Dendritic cell treated with granulocyte-macrophage colony-stimulating factor and Interleukin-4, amounts not matched to agents 40 ng/mL and 50 ng/mL, for 4 days (primary cell): ENCODE measurements around the gene LMNTD2.

Experiments used
- H3K27ac Mint-ChIP-seq: one replicate; pipeline ENCODE4 v1.8.0; 2022; ENCODE audit warnings: mild to moderate bottlenecking, mixed read lengths
- H3K27me3 Mint-ChIP-seq: one replicate; pipeline ENCODE4 v1.8.0; 2022; ENCODE audit warnings: mild to moderate bottlenecking, mixed read lengths
- H3K36me3 Mint-ChIP-seq: one replicate; pipeline ENCODE4 v1.8.0; 2022; ENCODE audit warnings: low read depth, mixed read lengths
- H3K4me1 Mint-ChIP-seq: one replicate; pipeline ENCODE4 v1.8.0; 2022; ENCODE audit warnings: low read depth, mixed read lengths
- H3K4me3 Mint-ChIP-seq: one replicate; pipeline ENCODE4 v1.8.0; 2022; ENCODE audit warnings: mild to moderate bottlenecking, moderate library complexity, mixed read lengths
- H3K9me3 Mint-ChIP-seq: one replicate; pipeline ENCODE4 v1.8.0; 2022; ENCODE audit warnings: mixed read lengths
- intact Hi-C: fragments of 100-400 bp; cut with micrococcal nuclease; formaldehyde crosslinking; loops from one replicate; pipeline ENCODE4 v1.15.0; 2022

LMNTD2 gene

DNA sequence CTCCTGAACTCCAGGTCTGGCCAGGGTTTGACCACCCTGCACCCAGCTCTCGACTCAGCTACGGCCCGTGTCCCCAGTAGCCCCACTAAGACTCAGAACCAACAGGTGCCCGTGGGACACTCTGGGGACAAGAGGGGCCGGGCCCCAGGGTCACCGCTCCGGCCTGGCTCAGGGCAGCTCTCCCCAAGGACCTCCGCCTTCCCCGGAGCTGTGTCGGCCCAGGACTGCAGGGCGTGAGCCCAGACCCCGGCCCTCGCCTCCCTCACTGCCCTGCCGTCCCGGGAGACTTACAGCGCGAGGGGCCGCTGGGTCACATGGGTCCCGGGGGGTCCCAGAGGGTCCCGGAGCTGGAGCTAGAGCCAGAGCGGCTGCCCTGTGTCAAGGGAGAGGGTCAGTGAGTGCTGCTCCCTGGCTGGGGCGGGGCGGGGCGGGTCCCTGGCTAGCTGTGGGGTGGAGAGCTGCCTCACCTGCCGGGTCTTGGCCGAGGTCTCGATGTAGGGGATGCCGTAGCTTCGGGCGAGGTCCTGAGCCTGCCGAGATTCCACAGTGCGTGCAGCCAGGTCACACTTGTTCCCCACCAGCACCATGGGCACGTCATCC is 27.5 kb downstream of the LMNTD2 start:
- Mint-ChIP-seq H3K36me3 (peaks cover 39% of the 10 kb centered on the region), H3K27ac (no peak overlapping the region), H3K4me1 (peaks cover 28% of the 10 kb centered on the region), H3K9me3 (no peaks in the 10 kb centered on the region), H3K4me3 (no peak overlapping the region), H3K27me3 (peaks cover 12% of the 10 kb centered on the region)
- intact Hi-C loops, result no loop called here

DNA sequence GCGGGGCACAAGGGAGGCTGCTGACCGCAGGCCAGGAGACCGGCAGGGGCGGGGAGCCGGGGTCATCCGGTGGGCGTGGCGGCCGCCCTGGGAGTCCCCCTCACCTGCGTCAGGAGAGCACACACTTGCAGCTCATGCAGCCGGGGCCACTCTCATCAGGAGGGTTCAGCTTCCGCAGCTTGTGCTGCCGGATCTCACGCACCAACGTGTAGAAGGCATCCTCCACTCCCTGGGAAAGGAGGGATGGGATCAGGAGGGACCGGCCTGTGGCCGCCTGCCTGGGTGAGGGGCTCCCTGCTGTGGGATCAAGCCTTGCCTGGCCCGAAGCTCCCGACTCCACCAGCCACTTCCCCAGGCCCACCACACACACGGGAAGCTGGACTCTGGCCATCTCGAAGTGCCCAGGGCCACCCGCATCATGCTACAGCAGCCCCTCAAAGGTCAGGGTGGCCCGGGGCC is 28.0 kb downstream of the LMNTD2 start:
- H3K36me3 Mint-ChIP-seq, result peaks cover 39% of the 10 kb centered on the region
- intact Hi-C loops, result no loop called here
- H3K9me3 Mint-ChIP-seq, result no peaks in the 10 kb centered on the region
- no peak overlapping the region for H3K27ac Mint-ChIP-seq
- peaks cover 23% of the 10 kb centered on the region for H3K4me1 Mint-ChIP-seq
- peaks cover 7% of the 10 kb centered on the region for H3K27me3 Mint-ChIP-seq
- no peak overlapping the region for H3K4me3 Mint-ChIP-seq

DNA sequence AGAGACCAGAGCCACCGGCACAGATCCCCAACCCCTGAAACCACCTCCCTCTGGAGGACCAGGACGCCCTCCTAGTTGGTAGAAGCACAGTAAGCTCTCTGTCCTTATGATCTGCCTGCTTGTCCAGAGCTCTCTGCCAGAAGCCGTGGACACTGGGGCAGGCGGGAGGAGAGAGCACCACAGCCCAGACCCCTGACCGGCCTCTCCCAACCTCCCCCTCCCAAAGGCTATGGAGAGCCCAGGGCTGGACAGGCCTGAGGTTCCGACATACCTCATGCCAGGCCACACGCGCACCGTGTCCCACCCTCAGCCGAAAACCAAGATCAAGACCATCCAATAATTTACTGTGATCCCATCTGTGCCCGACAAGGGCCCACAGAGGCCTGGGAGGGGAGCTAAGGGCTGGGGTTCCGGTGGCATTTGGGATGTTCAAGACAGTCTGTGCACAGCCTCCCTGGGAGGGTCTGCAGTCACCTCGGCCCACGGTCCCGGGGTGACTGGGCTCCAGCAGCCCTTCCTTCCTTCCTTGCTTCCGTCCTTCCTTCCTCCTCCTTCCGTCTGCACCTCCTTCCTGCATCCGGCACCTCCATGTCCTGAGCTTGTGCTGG is 28.5 kb downstream of the LMNTD2 start:
- H3K27me3 Mint-ChIP-seq, result peaks cover 2% of the 10 kb centered on the region
- H3K27ac Mint-ChIP-seq, result no peak overlapping the region
- peaks cover 39% of the 10 kb centered on the region for H3K36me3 Mint-ChIP-seq
- intact Hi-C loops, result no loop called here
- H3K4me1 Mint-ChIP-seq, result peaks cover 18% of the 10 kb centered on the region
- no peaks in the 10 kb centered on the region for H3K9me3 Mint-ChIP-seq
- H3K4me3 Mint-ChIP-seq, result no peak overlapping the region

DNA sequence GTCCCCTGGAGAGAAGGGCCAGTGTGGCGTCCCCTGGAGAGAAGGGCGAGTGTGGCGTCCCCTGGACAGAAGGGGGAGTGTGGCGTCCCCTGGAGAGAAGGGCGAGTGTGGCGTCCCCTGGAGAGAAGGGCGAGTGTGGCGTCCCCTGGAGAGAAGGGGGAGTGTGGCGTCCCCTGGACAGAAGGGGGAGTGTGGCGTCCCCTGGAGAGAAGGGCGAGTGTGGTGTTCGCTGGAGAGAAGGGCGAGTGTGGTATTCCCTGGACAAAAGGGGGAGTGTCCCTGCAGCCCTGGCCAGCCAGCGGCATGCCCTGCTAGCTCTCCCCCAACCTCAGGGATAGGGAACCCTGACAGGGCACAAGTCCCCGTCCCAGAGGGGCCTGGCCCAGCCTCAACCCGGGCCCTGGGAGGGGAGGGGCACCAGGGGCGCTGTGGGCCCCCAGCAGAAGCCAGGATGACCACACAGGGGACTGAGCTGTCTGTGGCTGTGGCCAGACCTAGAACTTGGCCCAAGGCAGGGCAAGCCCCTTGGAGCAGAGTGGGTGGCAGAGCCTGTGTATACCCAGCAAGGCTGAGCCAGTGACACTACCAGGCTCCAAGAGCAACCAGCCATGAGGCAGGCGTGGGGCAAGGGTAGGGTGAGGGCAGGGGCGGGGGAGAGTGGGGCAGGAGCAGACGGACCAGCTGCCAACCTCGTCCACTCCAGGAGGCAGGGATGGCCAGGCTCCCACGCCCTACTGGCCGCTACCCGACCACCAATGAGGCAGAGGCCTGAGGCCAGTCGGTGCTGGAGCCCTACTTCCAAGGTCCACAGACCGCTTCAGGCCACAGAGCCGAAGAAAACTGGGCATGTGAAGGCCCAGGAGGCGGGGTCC is 29.3 kb downstream of the LMNTD2 start:
- no peak overlapping the region for H3K27ac Mint-ChIP-seq
- intact Hi-C loops, result no loop called here
- H3K9me3 Mint-ChIP-seq, result no peaks in the 10 kb centered on the region
- H3K27me3 Mint-ChIP-seq, result peaks cover 2% of the 10 kb centered on the region
- peaks cover 39% of the 10 kb centered on the region for H3K36me3 Mint-ChIP-seq
- H3K4me1 Mint-ChIP-seq, result peaks cover 13% of the 10 kb centered on the region
- no peak overlapping the region for H3K4me3 Mint-ChIP-seq

DNA sequence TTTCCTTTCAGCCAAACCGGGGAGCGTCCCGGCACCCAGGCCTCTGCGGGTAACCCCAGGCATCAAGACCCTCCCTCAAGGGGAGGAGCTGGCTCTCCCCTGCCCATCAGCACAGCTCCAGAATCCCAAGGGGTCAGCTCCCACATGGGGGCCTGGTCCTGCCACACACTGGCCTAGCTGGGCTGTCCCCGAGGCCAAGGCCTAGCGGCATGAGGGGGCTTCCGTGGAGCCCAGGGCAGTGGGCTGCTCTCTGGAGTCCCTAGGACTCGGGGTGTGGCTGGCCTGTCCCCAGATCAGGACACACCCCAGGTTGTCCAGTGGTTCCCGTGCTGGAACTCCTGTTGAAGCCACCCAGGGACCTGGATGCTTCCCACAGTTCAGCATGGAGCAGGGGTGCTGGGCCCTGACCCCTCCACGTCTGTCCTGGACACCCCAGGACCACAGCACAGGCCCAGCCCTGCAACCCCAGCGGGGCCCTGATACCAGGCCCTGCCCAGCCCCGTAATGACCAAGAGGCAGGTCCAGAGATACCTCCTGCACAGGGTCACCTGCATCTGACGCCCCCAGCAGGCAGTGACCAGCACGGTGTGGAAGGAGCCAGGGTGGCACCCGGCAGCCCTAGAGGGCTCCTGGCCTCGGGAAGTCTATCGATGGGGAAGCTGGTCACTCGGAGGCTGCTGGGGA is 30.7 kb downstream of the LMNTD2 start:
- Mint-ChIP-seq H3K4me3 (no peak overlapping the region), H3K27me3 (peaks cover 2% of the 10 kb centered on the region), H3K9me3 (no peaks in the 10 kb centered on the region), H3K27ac (no peak overlapping the region), H3K4me1 (peaks cover 9% of the 10 kb centered on the region), H3K36me3 (peaks cover 39% of the 10 kb centered on the region)
- intact Hi-C loops, result no loop called here

DNA sequence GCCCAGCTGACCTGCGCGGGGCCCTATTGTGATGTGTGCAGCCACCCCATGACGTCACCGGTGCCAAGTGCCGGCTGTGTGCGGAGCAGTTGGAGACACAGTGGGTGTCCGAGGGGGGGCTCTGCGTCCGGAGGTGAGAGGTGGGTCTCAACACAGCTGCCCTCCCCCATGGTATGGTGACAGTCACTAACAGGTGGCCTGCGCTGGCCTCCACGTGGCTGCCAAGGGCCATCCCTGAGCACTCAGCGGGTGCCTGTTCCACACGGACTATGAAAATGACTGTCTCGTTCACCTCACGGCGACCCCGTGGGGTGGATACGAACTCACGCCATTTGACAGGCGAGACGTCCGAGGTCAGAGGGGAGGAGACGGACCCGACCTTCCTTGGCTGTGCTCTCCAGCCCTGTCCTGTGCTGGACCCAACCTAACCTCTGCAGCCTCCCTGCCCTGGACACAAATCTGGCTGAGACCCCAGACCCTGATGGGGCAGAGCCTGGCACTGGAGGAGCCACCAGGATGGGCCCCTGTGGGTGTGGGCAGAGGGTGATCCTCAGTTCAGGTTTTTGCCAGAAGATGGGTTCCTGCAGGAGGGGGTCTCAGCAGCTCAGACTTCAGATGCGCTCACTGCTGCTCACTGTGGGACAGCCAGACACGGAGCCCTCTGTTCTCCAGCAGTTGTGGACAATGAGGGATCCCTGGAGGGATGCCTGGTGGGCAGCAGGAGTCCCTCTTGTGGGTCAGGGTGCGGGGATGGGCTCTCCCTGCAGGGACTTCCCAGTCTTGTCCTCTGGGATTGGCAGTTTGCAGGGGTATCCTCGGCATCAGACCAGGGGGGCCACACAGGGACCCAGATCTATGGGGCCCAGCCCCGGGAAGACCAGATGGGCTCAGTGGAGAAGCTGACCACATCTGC is 31.5 kb downstream of the LMNTD2 start:
- no peak overlapping the region for H3K4me3 Mint-ChIP-seq
- H3K27ac Mint-ChIP-seq, result no peak overlapping the region
- H3K36me3 Mint-ChIP-seq, result peaks cover 35% of the 10 kb centered on the region
- no peaks in the 10 kb centered on the region for H3K9me3 Mint-ChIP-seq
- peaks cover 3% of the 10 kb centered on the region for H3K27me3 Mint-ChIP-seq
- intact Hi-C loops, result no loop called here
- H3K4me1 Mint-ChIP-seq, result peaks cover 4% of the 10 kb centered on the region

DNA sequence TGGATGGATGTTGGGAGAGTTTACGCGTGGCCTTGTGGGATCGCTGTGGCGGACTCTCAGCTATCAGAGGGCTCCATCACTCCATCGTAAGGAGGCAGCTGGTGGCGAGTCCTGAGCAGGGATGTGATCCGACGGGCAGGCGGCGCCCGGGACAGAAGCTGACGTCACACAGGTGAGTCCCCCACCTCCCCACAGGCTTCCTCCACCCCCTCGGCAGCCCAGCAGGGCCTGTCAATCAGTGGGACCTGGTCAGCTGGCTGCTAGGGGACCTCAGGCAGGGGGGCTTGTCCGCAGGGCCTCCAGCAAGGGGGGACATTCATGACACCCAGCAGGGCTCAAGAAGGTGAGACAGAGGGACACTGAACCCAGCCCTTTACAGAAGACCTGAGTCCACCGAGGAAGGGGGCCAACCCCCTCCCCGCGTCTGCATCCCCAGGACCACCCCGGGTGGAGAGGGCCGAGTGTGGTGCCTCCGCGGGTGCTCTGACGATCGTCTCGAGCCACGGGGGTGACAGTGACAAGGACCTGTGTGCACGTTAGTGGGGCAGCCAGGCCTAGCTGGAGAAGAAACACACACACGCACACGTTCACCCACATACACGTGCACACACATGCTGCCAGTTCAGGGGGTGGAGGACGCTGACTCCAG is 32.2 kb downstream of the LMNTD2 start:
- Mint-ChIP-seq H3K9me3 (no peaks in the 10 kb centered on the region), H3K27me3 (peaks cover 3% of the 10 kb centered on the region), H3K36me3 (peaks cover 27% of the 10 kb centered on the region), H3K27ac (no peak overlapping the region), H3K4me3 (no peak overlapping the region), H3K4me1 (no peaks in the 10 kb centered on the region)
- intact Hi-C loops, result no loop called here

DNA sequence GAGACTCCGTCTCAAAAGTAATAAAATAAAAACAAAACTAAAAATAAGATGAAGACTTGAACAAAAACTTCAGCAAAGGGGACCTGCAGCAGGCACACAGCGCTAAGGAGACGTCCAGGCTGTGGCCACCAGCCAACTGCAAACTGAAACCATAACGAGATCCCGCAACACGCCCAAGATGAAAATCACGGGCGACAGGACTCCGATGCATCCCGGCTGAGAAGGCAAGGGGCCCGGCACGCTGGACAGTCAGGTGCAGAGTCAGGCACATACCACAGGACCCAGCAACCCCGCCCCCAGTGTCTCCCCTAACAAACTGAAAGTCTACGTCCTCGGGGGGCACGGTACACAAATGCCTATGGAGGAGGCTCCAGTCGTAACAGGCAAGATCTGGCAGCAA is 34.3 kb downstream of the LMNTD2 start:
- Mint-ChIP-seq H3K36me3 (peaks cover 7% of the 10 kb centered on the region), H3K9me3 (no peaks in the 10 kb centered on the region), H3K27ac (no peak overlapping the region), H3K4me1 (no peaks in the 10 kb centered on the region), H3K4me3 (no peak overlapping the region), H3K27me3 (peaks cover 3% of the 10 kb centered on the region)
- intact Hi-C loops, result no loop called here

DNA sequence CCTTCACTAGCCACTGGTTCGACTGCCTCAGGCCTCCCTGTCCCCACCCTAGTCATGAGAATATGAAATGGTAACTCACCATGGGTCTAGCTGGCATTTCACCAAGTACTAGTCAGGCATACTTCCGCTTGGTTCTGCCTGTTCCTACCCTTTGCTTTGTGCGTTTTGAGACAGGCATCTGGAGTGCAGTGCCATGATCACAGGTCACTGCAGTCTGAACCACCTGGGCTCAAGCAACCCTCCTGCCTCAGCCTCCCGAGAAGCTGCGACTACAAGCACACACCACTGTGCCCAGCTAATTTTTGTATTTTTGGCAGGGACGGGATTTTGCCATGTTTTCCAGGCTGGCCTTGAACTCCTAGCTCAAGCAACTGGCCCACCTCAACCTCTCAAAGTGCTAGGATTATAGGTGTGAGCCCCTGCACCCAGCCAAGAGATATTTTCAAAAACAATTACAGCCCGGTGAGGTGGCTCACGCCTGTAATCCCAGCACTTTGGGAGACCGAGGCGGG is 39.3 kb downstream of the LMNTD2 start:
- H3K36me3 Mint-ChIP-seq, result peaks cover 8% of the 10 kb centered on the region
- no peak overlapping the region for H3K4me3 Mint-ChIP-seq
- H3K27me3 Mint-ChIP-seq, result peaks cover 3% of the 10 kb centered on the region
- peaks cover 6% of the 10 kb centered on the region for H3K9me3 Mint-ChIP-seq
- H3K4me1 Mint-ChIP-seq, result peaks cover 18% of the 10 kb centered on the region
- H3K27ac Mint-ChIP-seq, result no peak overlapping the region
- intact Hi-C loops, result no loop called here

DNA sequence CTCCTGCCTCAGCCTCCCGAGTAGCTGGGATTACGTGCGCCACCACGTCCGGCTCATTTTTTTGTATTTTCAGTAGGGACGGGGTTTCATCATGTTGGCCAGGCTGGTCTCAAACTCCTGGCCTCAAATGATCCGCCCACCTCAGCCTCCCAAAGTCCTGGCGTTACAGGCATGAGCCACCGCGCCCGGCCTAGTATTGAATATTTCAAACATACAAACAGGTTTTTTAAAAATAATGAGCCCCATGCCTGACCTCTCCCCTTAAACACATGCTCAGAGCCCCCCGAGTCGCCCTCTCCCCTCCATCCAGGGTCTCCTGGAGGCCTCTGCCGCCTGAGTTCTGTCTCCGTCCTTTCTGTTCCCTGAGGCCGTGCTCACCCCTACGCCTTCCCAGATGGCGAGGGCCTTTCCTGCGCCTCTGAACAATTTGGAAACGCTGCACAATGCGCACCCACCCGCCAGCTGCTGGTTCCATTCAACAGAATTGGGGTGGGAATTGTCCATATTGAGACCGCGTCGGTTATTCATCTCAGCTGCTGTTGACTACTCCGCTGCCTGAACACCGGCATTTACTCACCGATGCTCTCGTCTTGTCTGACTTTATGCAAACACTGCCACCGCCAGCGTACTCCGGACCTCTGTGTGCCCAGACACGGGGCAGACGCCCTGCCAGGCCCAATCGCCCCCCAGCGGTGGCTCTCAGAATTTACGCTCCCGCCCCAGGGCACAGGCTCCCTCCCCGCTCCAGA is 39.9 kb downstream of the LMNTD2 start:
- Mint-ChIP-seq H3K9me3 (peaks cover 11% of the 10 kb centered on the region), H3K4me3 (no peak overlapping the region), H3K27me3 (peaks cover 1% of the 10 kb centered on the region), H3K4me1 (peaks cover 18% of the 10 kb centered on the region), H3K36me3 (peaks cover 14% of the 10 kb centered on the region), H3K27ac (no peak overlapping the region)
- intact Hi-C loops, result no loop called here

DNA sequence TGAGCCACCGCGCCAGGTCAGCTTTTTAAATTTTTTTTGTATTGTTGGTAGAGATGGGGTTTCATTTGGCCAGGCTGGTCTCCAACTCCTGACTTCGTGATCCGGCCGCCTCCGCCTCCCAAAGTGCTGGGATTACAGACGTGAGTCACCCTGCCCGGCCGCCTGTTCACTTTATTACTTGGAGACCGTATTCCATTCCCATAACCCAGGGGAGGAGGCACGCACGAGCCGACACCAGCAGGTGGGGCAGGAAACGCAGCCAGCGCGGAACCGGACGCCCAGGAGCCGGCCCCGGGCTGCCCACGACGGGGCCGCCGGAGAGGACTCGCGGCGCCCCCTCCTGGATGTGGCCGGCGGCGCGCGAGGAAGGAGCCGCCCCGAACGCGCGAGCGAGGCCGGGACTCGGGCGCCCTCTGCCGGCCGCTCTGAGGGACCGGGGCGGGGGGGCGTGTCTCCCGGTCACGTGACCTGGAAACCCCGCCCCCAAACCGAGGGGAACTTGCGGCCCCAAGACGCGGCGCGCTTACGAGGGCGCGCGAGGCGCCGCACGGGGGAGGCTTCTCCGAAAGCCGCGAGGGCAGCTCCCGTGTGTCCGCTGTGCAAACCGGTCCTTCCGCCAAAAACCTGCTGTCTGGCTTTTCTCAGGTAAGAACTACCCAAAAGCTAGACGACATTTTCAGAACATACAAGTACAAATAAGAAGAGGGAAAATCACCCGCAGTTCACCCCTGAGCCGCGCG is 41.9 kb downstream of the LMNTD2 start:
- Mint-ChIP-seq H3K9me3 (peaks cover 11% of the 10 kb centered on the region), H3K36me3 (peaks cover 34% of the 10 kb centered on the region), H3K27me3 (no peaks in the 10 kb centered on the region), H3K4me1 (peaks cover 37% of the 10 kb centered on the region), H3K4me3 (peak overlapping the region; percentile 64), H3K27ac (peak overlapping the region; percentile 69)
- intact Hi-C loops, result loop anchor here (1.0 to 2.0 kb wide), 2 partner anchors 16 to 68 kb away; partner anchors contain the start of gene PTDSS2
